ENCODE results near the gene FARS2.

The FARS2 gene

DNA sequence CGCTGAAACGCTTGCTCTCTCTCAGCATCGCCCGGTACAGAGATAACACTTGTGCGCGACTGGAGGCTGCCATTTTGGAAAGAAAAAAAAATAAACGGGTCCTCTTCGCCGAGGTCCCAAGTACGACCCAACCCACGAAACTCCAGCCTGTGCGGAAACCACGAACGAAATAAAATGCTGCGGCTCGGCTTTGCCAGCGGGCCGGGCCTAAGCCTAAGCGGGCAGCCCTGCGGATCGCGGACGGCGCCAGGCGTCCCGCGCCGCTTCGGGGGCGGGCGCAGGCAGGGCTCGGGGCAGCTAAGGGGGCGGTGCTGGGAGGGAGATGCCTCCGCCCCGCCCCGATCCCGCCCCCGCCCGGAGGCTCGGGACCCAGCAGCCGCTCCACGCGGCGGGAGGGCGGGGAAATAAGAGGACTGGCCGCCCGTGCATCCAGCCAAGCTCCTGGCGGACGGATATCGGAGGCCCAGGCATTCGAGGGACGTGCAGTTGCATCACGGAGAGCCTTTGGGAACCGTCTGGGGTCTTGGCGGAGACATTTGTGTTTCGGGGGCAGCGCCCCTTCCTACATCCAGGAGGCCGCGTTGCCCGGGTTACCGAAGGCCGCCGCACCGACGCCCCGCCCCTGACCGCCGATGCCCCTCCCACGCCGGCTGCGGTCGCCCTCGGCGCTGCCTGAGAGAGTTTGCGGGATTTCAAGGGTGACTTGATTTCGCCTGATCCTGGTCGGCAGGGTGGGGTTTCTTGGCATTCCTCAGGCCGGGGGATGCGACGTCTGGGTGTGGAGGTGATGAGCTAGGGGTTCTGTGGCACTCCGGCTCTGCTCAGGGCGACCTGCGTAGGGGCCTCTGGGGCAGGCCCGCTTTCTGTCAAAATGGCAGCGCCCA lies at the start of gene FARS2, which contains the start of gene LYRM4:
TSS of gene FARS2 (plus strand) at position 853 of the 884 bp plus-strand sequence.
TSS of gene LYRM4 (minus strand) at position 290 of the 884 bp plus-strand sequence. CDS start at position 73, 217 bp downstream.
- peaks cover 7% of the 10 kb centered on the region for H3K36me3 Mint-ChIP-seq (ENCODE audit: low read depth)
- H3K9me3 Mint-ChIP-seq, result no peaks in the 10 kb centered on the region
- H3K4me1 Mint-ChIP-seq (ENCODE audit: low read depth), result peaks cover 30% of the 10 kb centered on the region
- H3K27ac Mint-ChIP-seq, result peak within 1 kb of the TSS; percentile 99
- peak within 1 kb of the TSS; percentile 96 for H3K4me3 Mint-ChIP-seq
- no peaks in the 10 kb centered on the region for H3K27me3 Mint-ChIP-seq (ENCODE audit: low read depth)

DNA sequence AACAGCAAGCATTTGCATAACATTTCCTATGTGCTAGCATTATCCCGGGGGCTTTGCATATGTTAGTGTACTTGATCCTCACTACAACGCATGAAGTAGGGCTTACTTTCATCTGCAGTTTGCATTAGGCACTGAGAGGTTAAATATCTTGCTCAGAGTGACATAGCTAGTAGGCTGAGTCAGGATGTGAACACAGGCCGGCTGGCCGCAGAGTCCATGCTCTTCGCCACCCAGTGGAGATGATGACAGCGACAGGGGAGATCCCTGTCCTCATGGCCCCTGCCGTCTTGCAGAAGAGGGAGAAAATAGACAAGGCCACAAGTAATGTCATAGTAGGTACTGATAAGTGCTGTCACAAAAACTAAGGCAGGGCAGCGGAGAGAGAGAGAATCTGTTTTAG lies 47.5 kb upstream of the FARS2 start:
- Mint-ChIP-seq H3K36me3 (ENCODE audit: low read depth) (no peaks in the 10 kb centered on the region), H3K9me3 (no peaks in the 10 kb centered on the region), H3K27ac (no peak overlapping the region), H3K4me3 (no peak overlapping the region), H3K4me1 (ENCODE audit: low read depth) (peaks cover 5% of the 10 kb centered on the region), H3K27me3 (ENCODE audit: low read depth) (no peaks in the 10 kb centered on the region)

DNA sequence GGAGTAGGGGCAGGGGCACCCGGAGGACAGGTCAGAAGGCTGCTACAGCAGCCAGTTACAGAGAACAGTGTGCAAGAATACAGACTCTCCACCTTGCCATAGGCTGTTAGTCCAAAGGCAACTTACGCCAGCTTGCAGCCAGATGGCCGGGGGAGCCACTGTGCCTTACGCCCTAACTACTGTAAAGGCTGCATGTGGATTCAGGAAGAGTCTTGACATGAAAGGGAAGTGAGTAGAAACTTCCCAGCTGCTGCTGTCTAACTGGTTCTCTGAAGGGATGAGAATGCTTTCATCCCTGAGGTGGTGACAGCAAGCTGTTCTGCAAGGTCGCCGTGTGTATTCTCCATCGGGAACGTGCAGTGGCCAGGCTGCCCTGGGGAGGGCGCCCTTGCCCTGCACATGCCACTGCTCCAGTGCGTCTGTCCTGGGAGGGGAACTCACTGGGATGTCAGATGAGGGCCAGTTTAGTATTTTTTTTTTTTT lies 46.7 kb upstream of the FARS2 start:
- H3K27ac Mint-ChIP-seq, result no peak overlapping the region

DNA sequence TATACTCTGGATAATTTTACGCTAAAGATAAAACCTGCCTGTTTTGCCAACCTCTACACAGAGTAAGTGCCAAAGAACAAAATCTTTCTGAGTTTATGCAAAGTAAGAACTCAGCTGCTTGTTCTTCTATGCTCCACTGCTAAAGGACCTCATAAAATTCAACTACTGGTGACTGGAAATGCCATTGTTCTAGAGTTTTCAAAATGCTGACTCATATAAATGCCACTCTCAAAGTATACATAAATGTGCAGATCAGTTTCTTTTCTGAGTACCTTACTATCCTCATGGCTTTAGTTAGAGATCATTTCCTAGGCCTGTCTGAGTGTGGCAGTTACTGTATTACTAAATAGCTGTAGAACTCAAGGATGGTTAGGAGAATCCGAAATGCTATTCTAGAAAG lies 46.2 kb upstream of the FARS2 start:
- H3K36me3 Mint-ChIP-seq (ENCODE audit: low read depth), result no peaks in the 10 kb centered on the region
- no peak overlapping the region for H3K4me3 Mint-ChIP-seq
- H3K27ac Mint-ChIP-seq, result no peak overlapping the region
- peaks cover 8% of the 10 kb centered on the region for H3K4me1 Mint-ChIP-seq (ENCODE audit: low read depth)
- no peaks in the 10 kb centered on the region for H3K9me3 Mint-ChIP-seq
- no peaks in the 10 kb centered on the region for H3K27me3 Mint-ChIP-seq (ENCODE audit: low read depth)

More for the DNA sequence above, 46.7 kb upstream of the FARS2 start:
- Mint-ChIP-seq H3K4me1 (ENCODE audit: low read depth) (peaks cover 5% of the 10 kb centered on the region), H3K4me3 (no peak overlapping the region), H3K9me3 (no peaks in the 10 kb centered on the region), H3K27me3 (ENCODE audit: low read depth) (no peaks in the 10 kb centered on the region), H3K36me3 (ENCODE audit: low read depth) (no peaks in the 10 kb centered on the region)

DNA sequence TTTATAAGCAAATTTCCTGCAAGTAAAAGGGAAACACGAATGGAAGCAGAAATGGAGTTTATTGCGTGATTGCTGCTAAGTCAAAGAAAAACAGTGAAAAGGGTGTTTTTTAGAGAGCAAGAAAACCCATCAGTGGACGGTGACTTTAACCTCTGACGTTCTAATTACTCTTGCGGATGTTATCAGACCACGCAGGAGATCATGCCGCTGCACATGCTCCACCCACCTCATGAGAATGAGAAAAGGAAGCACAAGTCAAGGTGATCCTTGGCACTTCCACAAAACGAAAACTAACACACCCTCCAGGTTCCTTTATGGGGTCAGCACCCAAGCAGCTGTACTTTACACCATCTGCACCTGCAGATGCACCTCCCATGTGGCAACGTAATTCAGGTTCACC lies 45.5 kb upstream of the FARS2 start:
- peaks cover 8% of the 10 kb centered on the region for H3K4me1 Mint-ChIP-seq (ENCODE audit: low read depth)
- no peak overlapping the region for H3K27ac Mint-ChIP-seq
- H3K27me3 Mint-ChIP-seq (ENCODE audit: low read depth), result no peaks in the 10 kb centered on the region
- H3K36me3 Mint-ChIP-seq (ENCODE audit: low read depth), result no peaks in the 10 kb centered on the region
- no peaks in the 10 kb centered on the region for H3K9me3 Mint-ChIP-seq
- H3K4me3 Mint-ChIP-seq, result no peak overlapping the region

DNA sequence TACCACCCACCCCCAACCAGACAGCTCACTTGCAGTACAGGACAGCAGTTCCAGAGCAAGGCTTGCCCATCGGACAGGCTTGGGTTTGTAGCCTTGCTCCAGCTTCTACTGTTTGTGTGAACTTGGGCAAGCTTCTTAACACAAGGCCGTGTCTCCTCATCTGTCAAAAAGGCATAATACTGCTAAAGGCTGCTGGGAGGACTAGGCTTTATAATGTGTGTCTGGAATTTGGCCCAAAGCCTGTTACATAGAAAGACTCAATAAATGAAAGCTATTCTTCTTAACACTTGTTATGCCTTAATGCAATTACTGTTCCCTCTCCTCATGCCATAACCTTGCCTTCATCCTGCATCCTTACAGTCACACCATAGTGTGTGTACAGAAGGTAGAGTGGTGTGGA lies 44.0 kb upstream of the FARS2 start:
- no peaks in the 10 kb centered on the region for H3K9me3 Mint-ChIP-seq
- H3K4me1 Mint-ChIP-seq (ENCODE audit: low read depth), result peaks cover 3% of the 10 kb centered on the region
- no peak overlapping the region for H3K27ac Mint-ChIP-seq

DNA sequence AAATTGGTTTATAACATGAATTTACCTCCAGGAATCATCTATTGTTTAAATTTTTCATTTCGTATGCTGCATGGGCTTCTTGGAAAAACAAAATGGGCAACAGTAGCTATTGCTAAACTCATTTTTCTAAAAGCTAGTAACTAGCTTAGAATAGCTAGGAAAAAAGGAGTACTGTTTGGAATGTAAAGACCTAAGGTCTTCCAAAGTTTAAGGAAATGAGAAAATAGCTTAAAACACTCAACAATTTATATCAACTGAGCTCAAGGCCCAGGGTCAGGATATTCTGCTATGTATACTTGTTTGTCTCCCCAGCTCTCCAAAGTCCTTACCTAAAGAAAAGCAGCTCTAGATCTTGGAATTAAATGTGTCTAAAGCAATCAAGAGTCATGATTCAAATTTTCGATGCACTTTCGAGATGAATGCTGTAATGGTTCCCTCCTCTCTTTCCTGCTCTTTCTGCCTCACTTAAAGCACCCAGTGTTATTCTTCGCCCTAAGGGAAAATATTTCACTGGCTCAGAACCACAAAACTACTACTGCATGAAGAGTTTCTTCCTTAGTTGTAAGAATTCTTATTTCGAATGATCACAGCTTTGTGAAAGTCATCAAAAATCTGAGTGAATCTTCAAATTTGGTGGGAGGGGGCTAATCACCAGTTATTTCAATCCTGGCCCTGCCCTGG lies 42.2 kb upstream of the FARS2 start:
- peaks cover 3% of the 10 kb centered on the region for H3K4me1 Mint-ChIP-seq (ENCODE audit: low read depth)
- no peak overlapping the region for H3K27ac Mint-ChIP-seq
- no peak overlapping the region for H3K4me3 Mint-ChIP-seq
- H3K36me3 Mint-ChIP-seq (ENCODE audit: low read depth), result no peaks in the 10 kb centered on the region
- no peaks in the 10 kb centered on the region for H3K27me3 Mint-ChIP-seq (ENCODE audit: low read depth)
- H3K9me3 Mint-ChIP-seq, result no peaks in the 10 kb centered on the region

More for the DNA sequence above, 44.0 kb upstream of the FARS2 start:
- Mint-ChIP-seq H3K27me3 (ENCODE audit: low read depth) (no peaks in the 10 kb centered on the region), H3K4me3 (no peak overlapping the region), H3K36me3 (ENCODE audit: low read depth) (no peaks in the 10 kb centered on the region)

DNA sequence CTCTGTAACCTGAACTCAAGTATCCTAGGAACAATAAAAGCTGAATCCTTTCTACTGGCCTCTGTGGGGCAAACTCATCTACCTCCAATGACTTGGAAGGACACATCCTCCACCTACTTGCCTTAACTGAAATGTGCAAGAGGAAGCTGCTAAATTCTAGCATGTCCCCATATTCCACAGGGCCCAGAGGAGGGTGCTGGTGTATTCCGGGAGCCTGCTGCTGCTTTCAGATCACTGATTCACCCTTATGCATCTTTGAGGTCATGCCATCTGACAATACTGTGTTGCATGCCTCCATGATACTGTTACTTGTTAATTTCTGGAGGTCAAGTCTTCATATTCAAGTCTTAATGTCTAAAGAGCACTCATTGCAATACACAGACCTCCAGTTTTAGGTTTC lies 40.9 kb upstream of the FARS2 start:
- Mint-ChIP-seq H3K4me1 (ENCODE audit: low read depth) (peaks cover 3% of the 10 kb centered on the region), H3K9me3 (no peaks in the 10 kb centered on the region), H3K4me3 (no peak overlapping the region), H3K27me3 (ENCODE audit: low read depth) (no peaks in the 10 kb centered on the region), H3K27ac (no peak overlapping the region), H3K36me3 (ENCODE audit: low read depth) (no peaks in the 10 kb centered on the region)

DNA sequence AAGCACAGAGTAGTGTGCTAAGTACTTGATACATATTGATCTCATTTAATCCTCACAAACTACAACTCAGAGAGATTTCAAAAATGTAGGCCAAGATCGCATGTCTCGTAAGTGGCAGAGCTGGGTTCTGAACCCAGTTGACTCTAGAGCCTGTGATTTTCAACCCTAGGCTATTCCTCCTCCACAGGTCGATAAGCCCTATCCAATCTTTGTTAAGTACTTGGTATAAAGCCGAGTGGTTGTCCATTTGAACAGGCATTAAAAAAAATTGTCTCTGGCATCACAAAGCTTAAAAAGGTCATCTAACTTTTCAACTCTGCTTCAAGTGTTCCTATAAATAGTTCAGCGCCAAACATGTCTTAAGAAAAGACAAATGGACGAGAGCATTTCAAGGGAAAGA lies 38.0 kb upstream of the FARS2 start:
- Mint-ChIP-seq H3K4me3 (no peak overlapping the region), H3K27me3 (ENCODE audit: low read depth) (no peaks in the 10 kb centered on the region), H3K9me3 (no peaks in the 10 kb centered on the region), H3K4me1 (ENCODE audit: low read depth) (peaks cover 3% of the 10 kb centered on the region), H3K36me3 (ENCODE audit: low read depth) (no peaks in the 10 kb centered on the region), H3K27ac (no peak overlapping the region)

DNA sequence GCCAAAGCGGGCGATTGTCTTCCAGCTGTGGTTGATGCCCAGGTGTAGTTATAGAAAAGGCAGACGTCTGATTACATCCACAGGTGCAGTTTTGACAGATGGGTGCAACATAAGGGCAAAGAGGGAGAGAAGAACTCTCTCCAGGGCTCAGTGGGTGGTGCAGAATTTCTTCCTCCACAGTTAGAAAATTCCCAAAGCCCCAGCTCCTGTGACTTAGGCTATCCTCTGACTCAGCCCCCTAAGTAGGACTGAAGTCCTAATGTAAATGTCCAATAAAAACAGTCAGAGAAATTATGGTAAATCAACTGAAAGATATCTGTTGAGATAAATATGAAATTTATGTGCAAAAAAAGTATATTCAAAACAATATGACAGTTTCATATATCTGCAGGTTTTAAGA lies 32.0 kb upstream of the FARS2 start:
- Mint-ChIP-seq H3K9me3 (no peaks in the 10 kb centered on the region), H3K27ac (no peak overlapping the region), H3K36me3 (ENCODE audit: low read depth) (no peaks in the 10 kb centered on the region), H3K4me1 (ENCODE audit: low read depth) (peaks cover 8% of the 10 kb centered on the region), H3K4me3 (no peak overlapping the region), H3K27me3 (ENCODE audit: low read depth) (no peaks in the 10 kb centered on the region)

DNA sequence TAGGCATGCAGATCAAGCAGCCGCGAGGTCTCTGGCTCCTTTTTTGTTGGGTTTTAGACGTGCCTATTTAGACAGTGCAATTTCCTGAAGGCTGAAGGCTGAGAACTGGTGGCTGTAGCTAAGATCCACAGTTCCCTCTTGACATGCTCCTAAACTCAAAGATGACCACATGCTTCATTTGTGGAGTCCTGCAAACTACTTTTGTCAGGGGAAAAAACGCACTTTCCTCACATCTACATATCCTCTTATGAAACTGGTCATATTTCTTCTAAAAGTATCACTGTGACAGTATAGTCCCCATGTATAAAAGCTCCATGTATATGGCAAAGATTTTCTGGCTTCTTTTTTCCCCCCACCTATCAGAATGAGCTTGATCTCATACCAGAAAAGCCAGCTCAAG lies 31.2 kb upstream of the FARS2 start:
- no peaks in the 10 kb centered on the region for H3K9me3 Mint-ChIP-seq
- H3K4me3 Mint-ChIP-seq, result no peak overlapping the region
- no peak overlapping the region for H3K27ac Mint-ChIP-seq
- no peaks in the 10 kb centered on the region for H3K36me3 Mint-ChIP-seq (ENCODE audit: low read depth)
- H3K27me3 Mint-ChIP-seq (ENCODE audit: low read depth), result no peaks in the 10 kb centered on the region
- H3K4me1 Mint-ChIP-seq (ENCODE audit: low read depth), result peaks cover 8% of the 10 kb centered on the region

DNA sequence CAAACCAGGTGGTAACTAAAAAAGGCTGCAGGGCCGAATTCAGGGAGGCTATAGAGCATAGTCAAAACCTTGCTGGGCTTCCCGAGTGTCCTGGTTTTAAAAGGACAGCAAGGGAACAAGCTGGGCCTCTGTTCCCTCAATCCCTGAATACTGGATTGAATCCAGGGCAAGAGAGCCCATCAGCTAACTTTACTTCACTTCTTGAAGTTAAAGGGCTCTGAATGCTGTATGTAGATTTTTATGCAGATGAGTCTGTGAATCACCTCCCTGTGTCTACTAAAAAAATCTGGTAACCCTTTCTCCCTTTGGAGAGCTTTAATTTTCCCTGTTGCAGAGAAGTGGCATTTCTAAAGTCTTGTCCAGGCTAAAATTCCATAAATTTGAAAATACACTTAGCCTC lies 30.0 kb upstream of the FARS2 start:
- no peak overlapping the region for H3K27ac Mint-ChIP-seq
- no peaks in the 10 kb centered on the region for H3K9me3 Mint-ChIP-seq
- peaks cover 8% of the 10 kb centered on the region for H3K4me1 Mint-ChIP-seq (ENCODE audit: low read depth)

DNA sequence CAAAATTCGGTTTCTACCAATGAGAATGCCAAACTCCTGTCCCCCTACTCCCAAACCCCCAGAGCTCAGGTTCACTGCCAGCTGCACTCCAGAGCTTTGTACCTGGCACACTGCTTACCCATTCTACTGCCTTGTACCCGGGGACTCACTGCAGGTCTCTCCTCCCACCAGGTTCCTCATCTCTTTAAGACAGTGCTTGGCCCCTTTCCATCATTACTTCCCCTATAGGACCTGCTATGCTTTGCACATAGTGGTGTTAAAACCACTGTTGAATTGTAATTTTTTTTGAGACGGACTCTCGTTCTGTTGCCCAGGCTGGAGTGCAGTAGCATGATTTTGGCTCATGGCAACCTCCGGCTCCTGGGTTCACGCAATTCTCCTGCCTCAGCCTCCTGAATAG lies 26.4 kb upstream of the FARS2 start:
- no peaks in the 10 kb centered on the region for H3K9me3 Mint-ChIP-seq
- no peaks in the 10 kb centered on the region for H3K27me3 Mint-ChIP-seq (ENCODE audit: low read depth)
- H3K4me1 Mint-ChIP-seq (ENCODE audit: low read depth), result peaks cover 8% of the 10 kb centered on the region
- H3K4me3 Mint-ChIP-seq, result no peak overlapping the region
- peaks cover 2% of the 10 kb centered on the region for H3K36me3 Mint-ChIP-seq (ENCODE audit: low read depth)
- H3K27ac Mint-ChIP-seq, result no peak overlapping the region

More for the DNA sequence above, 30.0 kb upstream of the FARS2 start:
- no peaks in the 10 kb centered on the region for H3K27me3 Mint-ChIP-seq (ENCODE audit: low read depth)
- peaks cover 2% of the 10 kb centered on the region for H3K36me3 Mint-ChIP-seq (ENCODE audit: low read depth)
- H3K4me3 Mint-ChIP-seq, result no peak overlapping the region

DNA sequence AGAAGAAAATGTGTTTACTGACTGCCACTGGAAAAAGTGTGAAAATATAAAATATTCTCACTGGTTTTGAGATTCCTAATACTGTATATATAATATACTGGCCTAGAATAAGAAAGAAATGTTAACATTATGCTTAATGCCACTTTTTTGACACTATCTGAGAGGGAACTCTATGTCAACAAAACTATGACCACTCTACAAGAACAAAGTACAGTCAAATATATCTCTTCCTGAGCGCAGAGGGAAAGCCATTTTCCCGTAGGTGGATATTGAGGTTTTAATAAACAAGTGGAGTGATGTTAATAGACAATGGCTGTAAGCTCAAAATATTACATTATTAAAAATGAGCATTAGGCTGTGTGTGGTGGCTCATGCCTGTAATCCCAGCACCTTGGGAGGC lies 25.5 kb upstream of the FARS2 start:
- H3K4me1 Mint-ChIP-seq (ENCODE audit: low read depth), result peaks cover 8% of the 10 kb centered on the region
- H3K36me3 Mint-ChIP-seq (ENCODE audit: low read depth), result peaks cover 2% of the 10 kb centered on the region
- no peak overlapping the region for H3K4me3 Mint-ChIP-seq
- H3K27me3 Mint-ChIP-seq (ENCODE audit: low read depth), result no peaks in the 10 kb centered on the region
- H3K27ac Mint-ChIP-seq, result no peak overlapping the region
- H3K9me3 Mint-ChIP-seq, result no peaks in the 10 kb centered on the region

DNA sequence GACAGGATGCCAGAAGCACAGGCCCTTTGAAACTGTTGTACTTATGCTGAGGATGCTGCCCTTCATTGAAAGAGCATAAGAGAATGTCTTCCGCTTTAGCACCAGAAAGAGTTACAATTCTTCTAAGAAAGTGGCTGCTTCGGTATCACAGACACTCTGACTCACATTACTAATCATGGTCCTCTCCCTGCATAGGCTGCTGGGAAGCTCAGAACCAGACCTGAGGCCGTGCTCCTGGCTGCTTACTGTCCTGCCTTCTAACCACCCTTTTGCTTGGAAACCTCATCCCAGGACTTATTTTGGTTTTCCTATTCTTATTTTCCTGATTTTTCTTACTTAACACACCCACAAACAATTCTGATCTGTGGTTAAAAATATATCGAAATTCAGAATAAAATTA lies 23.5 kb upstream of the FARS2 start:
- H3K27me3 Mint-ChIP-seq (ENCODE audit: low read depth), result no peaks in the 10 kb centered on the region
- H3K27ac Mint-ChIP-seq, result no peak overlapping the region
- peaks cover 2% of the 10 kb centered on the region for H3K36me3 Mint-ChIP-seq (ENCODE audit: low read depth)
- H3K9me3 Mint-ChIP-seq, result no peaks in the 10 kb centered on the region
- H3K4me1 Mint-ChIP-seq (ENCODE audit: low read depth), result peaks cover 4% of the 10 kb centered on the region
- H3K4me3 Mint-ChIP-seq, result no peak overlapping the region
